DMS 273 treated with DMSO at 0.1 percent for 48 hours (cell line): ENCODE results near the gene VEGFB.

Source experiments
- DNase-seq: peaks from one replicate; lab custom pipeline; 2025; lab: John Stamatoyannopoulos, UW

Gene VEGFB

GRCh38 chr11:64233913-64234586 is at the start of gene VEGFB:
TSS of gene VEGFB (plus strand) at chr11:64234584. CDS start at chr11:64234834, 250 bp downstream.
- no peak for DNase-seq

- DNase-seq, result no peak
These were observed 49.1 kb upstream of the VEGFB start for GRCh38 chr11:64185175-64185692.

- DNase-seq, result peak; percentile 98
These were observed 48.5 kb upstream of the VEGFB start, which contains the start of gene STIP1 for GRCh38 chr11:64185693-64186491. TSS of gene STIP1 (plus strand) at chr11:64186171. CDS start at chr11:64186262, 91 bp downstream.

GRCh38 chr11:64186492-64187165 is 47.8 kb upstream of the VEGFB start:
- DNase-seq, result no peak

GRCh38 chr11:64192434-64192833 is 42.0 kb upstream of the VEGFB start:
- DNase-seq, result no peak

- no peak for DNase-seq
These were observed 37.8 kb upstream of the VEGFB start for GRCh38 chr11:64196626-64197025.

- DNase-seq, result no peak
These were observed 35.9 kb upstream of the VEGFB start for GRCh38 chr11:64198511-64198910.

- no peak for DNase-seq
These were observed 32.8 kb upstream of the VEGFB start for GRCh38 chr11:64201543-64201942.

GRCh38 chr11:64202992-64203391 is 31.4 kb upstream of the VEGFB start:
- no peak for DNase-seq

- no peak for DNase-seq
These were observed 30.8 kb upstream of the VEGFB start for GRCh38 chr11:64203421-64204079.

- no peak for DNase-seq
These were observed 30.3 kb upstream of the VEGFB start for GRCh38 chr11:64204080-64204440.

- peak; percentile 83 for DNase-seq
These were observed 29.9 kb upstream of the VEGFB start for GRCh38 chr11:64204464-64204989.

- no peak for DNase-seq
These were observed 27.7 kb upstream of the VEGFB start, which contains the start of gene FERMT3 for GRCh38 chr11:64206457-64207255. TSS of gene FERMT3 (plus strand) at chr11:64206721. CDS start at chr11:64207365, 644 bp downstream.

- no peak for DNase-seq
These were observed 26.9 kb upstream of the VEGFB start for GRCh38 chr11:64207256-64208085.

- no peak for DNase-seq
These were observed 26.1 kb upstream of the VEGFB start for GRCh38 chr11:64208086-64208795.

- no peak for DNase-seq
These were observed 25.4 kb upstream of the VEGFB start for GRCh38 chr11:64208796-64209562.

GRCh38 chr11:64209563-64209843 is 24.9 kb upstream of the VEGFB start:
- no peak for DNase-seq

GRCh38 chr11:64210301-64211020 is 23.9 kb upstream of the VEGFB start:
- no peak for DNase-seq
